Pancreas (tissue), 10 donors: ENCODE measurements around the gene ITPR1. TPM values are rescaled to one million over a fixed set of nuclear protein-coding genes. Genes with fewer than 3 reads are reported as not detected.

Experiments
- ATAC-seq, 4 donors: fragments of 200-7000 bp; cut with Tn5 transposase; one replicate each; pipeline versions ENCODE4 v1.8.0 to v1.9.1; 2020; ENCODE audit warnings: mild to moderate bottlenecking in 4 of 4, moderate library complexity in 4 of 4
- DNase-seq, 6 donors: peaks; one replicate each; pipeline ENCODE4 v3.0.0-alpha.2; 2020
- FAIRE-seq: peaks from 2 replicates; lab custom pipeline; 2012; peaks lifted over from hg19 to GRCh38; lab: Jason Lieb, UNC
- H3K27ac ChIP-seq, 4 donors: fragments of 200-600 bp; sonication (generic); 1 replicate in 3 of 4; 2 replicates in 1 of 4; pipeline versions ENCODE4 v1.5.0 to v1.8.0; 2020
- H3K27me3 ChIP-seq, 4 donors: fragments of 200-600 bp; one replicate each; pipeline ENCODE4 v1.8.0; 2021
- H3K36me3 ChIP-seq, 3 donors: fragments of 200-600 bp; sonication (generic) in 1 of 3; one replicate each; pipeline versions ENCODE4 v1.5.0 to v1.8.0; 2020 to 2021
- H3K4me1 ChIP-seq, 3 donors: fragments of 200-600 bp; one replicate each; pipeline ENCODE4 v1.8.0; 2021
- H3K4me3 ChIP-seq, 4 donors: fragments of 200-600 bp; sonication (generic) in 2 of 4; one replicate each; pipeline versions ENCODE4 v1.5.0 to v1.8.0; 2020 to 2021
- H3K9me3 ChIP-seq, 4 donors: fragments of 200-600 bp; one replicate each; pipeline ENCODE4 v1.8.0; 2021
- CTCF ChIP-seq, 4 donors: fragments of 200-600 bp; sonication (generic) in 3 of 4; IDR thresholded peaks; one replicate each; pipeline versions ENCODE4 v1.5.0 to v1.8.0; 2021; ENCODE audit warnings: antibody characterized with exemption in 4 of 4
- WGBS, 2 donors: extraction: QIAGEN DNeasy Blood & Tissue Kit; methylation state at CpG; one replicate each; pipeline ENCODE4 v1.1.7; 2013; 5-methylcytosine and 5-hydroxymethylcytosine counted together
- intact Hi-C, 3 donors: fragments of 100-400 bp; cut with DNase I; formaldehyde crosslinking; loops; one replicate each; pipeline versions ENCODE4 v1.11.1 to v1.14.2; 2022
- polyA plus RNA-seq, 2 donors: library from polyadenylated mRNA; stranded (reverse); fragments of 200-250 nt; gene quantifications; one replicate each; pipeline ENCODE4 v1.2.3, GENCODE V29; 2013
- total RNA-seq, 6 donors: library from RNA; stranded (reverse); fragmentation: NEBNext Ultra II Directional in 4 of 6; extraction: Animal tissue kit (Norgen Biotek cat#: 25700) in 4 of 6; gene quantifications; one replicate each; pipeline versions ENCODE4 v1.2.1 to v1.2.4, GENCODE V29; 2021 to 2023
- donor health status: healthy with polysubstance abuse.
- donor health status: DM: no; HTN: no; CAD: no; lungs with moderate emphysema.
- donor health status: DM: no; HTN: no; CAD: no.
- donor health status: control.
- donor health status: control.
- donor health status: Bipolar disorder and iron deficiency.
- donor health status: DM: yes; HTN: yes; CAD: no.
- donor health status: DM: no; HTN: no; CAD: no.
- donor health status: DM: no; HTN: no; CAD: no.
- donor health status: DM: yes; HTN: yes; CAD: no.

Gene ITPR1
- total and polyA plus RNA-seq, 8 donors: 4.5 to 19.1 (median 10.1) TPM

GRCh38 chr3:4582624-4583023 lies 89.5 kb downstream of the ITPR1 start:
- Histone ChIP-seq H3K36me3 (no peaks in the 10 kb centered on the region), H3K27me3 (no peaks in the 10 kb centered on the region), H3K4me1 (peaks cover 0 to under 1% (median 0%) of the 10 kb centered on the region in 3 donors), H3K4me3 (no peak overlapping the region), H3K9me3 (no peaks in the 10 kb centered on the region), H3K27ac (no peak overlapping the region)
- no peak for ATAC-seq
- no peak for DNase-seq
- WGBS, 2 donors: 42 to 45% methylated on average over 3 of the region's 3 CpGs
- FAIRE-seq: no peak
- no peak for TF ChIP-seq CTCF (IDR thresholded peaks at IDR 0.05)
- intact Hi-C loops: no loop called here

- H3K4me3 ChIP-seq: no peak overlapping the region
Measured at GRCh38 chr3:4583416-4583815, 90.3 kb downstream of the ITPR1 start.

GRCh38 chr3:4584456-4585249 lies 91.5 kb downstream of the ITPR1 start:
- Histone ChIP-seq H3K9me3 (no peaks in the 10 kb centered on the region), H3K27ac (no peak overlapping the region), H3K27me3 (no peaks in the 10 kb centered on the region), H3K36me3 (no peaks in the 10 kb centered on the region), H3K4me1 (peaks cover 0 to 5% (median 0%) of the 10 kb centered on the region in 3 donors), H3K4me3 (peak overlapping the region in 1 of 4 donors; percentile 13)
- DNase-seq: no peak
- intact Hi-C loops: no loop called here
- peak in 2 of 4 donors; percentile 26 to 54 for ATAC-seq
- no peak for TF ChIP-seq CTCF (IDR thresholded peaks at IDR 0.05)
- 47 to 58% methylated on average over 12 of the region's 12 CpGs for WGBS, 2 donors
- FAIRE-seq: no peak

More at GRCh38 chr3:4583416-4583815, 90.3 kb downstream of the ITPR1 start:
- FAIRE-seq: no peak
- no peaks in the 10 kb centered on the region for H3K9me3 ChIP-seq
- no peaks in the 10 kb centered on the region for H3K27me3 ChIP-seq
- TF ChIP-seq CTCF (IDR thresholded peaks at IDR 0.05): no peak
- H3K27ac ChIP-seq: no peak overlapping the region
- intact Hi-C loops: no loop called here
- WGBS, 2 donors: 62 to 69% methylated on average over 6 of the region's 6 CpGs
- peak in 3 of 4 donors; percentile 37 to 44 (median 40) for ATAC-seq
- DNase-seq: no peak
- no peaks in the 10 kb centered on the region for H3K36me3 ChIP-seq
- peaks cover 0 to 5% (median 0%) of the 10 kb centered on the region in 3 donors for H3K4me1 ChIP-seq

- H3K36me3 ChIP-seq: no peaks in the 10 kb centered on the region
- no peak overlapping the region for H3K27ac ChIP-seq
Measured at GRCh38 chr3:4586381-4586780, 93.2 kb downstream of the ITPR1 start.

More at GRCh38 chr3:4586381-4586780, 93.2 kb downstream of the ITPR1 start:
- Histone ChIP-seq H3K9me3 (no peaks in the 10 kb centered on the region), H3K4me1 (peaks cover 0 to 5% (median 0%) of the 10 kb centered on the region in 3 donors), H3K27me3 (no peaks in the 10 kb centered on the region), H3K4me3 (no peak overlapping the region)
- intact Hi-C loops: no loop called here
- no peak for FAIRE-seq
- no peak for TF ChIP-seq CTCF (IDR thresholded peaks at IDR 0.05)
- no peak for DNase-seq
- 75 to 80% methylated on average over 4 of the region's 4 CpGs for WGBS, 2 donors
- no peak for ATAC-seq
